ENCODE measurements around the gene STK39.

STK39 gene

DNA sequence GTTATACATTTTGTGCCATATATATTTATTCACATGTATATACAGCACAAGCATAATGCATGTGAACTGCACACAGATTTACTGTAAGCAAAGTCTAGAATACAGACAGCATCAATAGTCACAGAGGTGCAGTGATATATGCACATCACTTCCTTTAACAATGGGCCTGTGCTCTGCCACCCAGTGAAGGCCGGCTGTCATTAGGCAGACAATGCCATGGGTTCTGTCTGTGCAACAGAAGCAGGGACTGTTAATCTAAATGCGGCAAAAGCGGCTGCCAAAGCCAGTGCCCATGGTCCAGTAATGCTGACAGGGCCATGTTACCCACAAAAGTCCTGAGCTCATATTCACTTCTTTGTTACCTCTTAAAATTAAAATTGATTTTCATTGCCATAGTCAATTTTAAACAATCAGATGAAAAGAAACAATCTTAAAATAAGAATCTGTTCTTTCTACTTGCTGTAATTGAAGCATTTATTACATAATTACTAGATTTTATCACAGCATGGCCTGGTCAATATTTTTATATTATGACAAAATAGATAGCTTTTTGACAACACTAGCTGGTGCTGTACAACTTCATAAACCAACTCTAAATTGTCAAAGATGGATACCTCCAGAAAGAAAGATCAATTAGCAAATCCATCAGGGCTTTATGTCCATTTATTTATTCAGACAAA is 232.0 kb downstream of the STK39 start:
- Histone ChIP-seq H3K4me3 (ENCODE audit: low read depth in 1 of 2, low read length in 1 of 2) (no peak overlapping the region), H3K36me3 (no peaks in the 10 kb centered on the region), H3K27me3 (no peaks in the 10 kb centered on the region), H3K9me3 (no peaks in the 10 kb centered on the region), H3K27ac (no peak overlapping the region), H3K4me1 (ENCODE audit: control insufficient read depth in 1 of 2, insufficient read depth in 1 of 2, low read depth in 1 of 2, low read length in 1 of 2) (peaks cover 0 to 8% of the 10 kb centered on the region in 2 experiments)
- no peak for TF ChIP-seq CTCF (IDR thresholded peaks at IDR 0.05)

GRCh38 chr2:168009900-168010299 is 237.5 kb downstream of the STK39 start:
- Histone ChIP-seq H3K27me3 (no peaks in the 10 kb centered on the region), H3K4me3 (ENCODE audit: low read depth in 1 of 2, low read length in 1 of 2) (no peak overlapping the region), H3K27ac (no peak overlapping the region), H3K4me1 (ENCODE audit: control insufficient read depth in 1 of 2, insufficient read depth in 1 of 2, low read depth in 1 of 2, low read length in 1 of 2) (no peaks in the 10 kb centered on the region), H3K36me3 (no peaks in the 10 kb centered on the region), H3K9me3 (no peaks in the 10 kb centered on the region)
- no peak for TF ChIP-seq CTCF (IDR thresholded peaks at IDR 0.05)

DNA sequence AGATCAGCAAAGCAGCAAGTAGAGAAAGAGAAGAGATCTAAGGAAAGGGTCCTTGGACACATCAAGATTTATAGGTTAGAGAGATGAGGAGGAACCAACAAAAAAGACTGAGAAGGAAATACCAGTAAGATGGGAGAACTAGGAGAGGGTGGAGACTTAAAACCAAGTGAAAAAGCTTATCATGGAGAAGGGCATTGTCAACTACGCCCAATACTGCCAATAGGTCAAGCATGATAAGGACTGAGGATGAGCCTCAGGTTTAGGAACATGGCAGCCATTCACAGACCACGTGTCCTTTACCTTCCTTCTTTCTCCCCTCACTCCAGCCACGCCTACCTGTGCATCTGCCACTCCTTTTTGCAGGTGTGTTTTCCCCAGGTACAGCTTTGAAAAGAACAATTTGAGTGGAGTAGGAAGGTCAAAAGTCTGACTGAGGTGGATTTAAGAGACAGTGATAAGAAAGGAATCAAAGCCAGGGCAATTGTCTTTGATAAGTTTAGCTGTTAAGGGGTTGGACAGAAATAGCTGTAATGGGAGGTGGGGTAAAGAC is 238.7 kb downstream of the STK39 start:
- Histone ChIP-seq H3K27ac (no peak overlapping the region), H3K27me3 (no peaks in the 10 kb centered on the region), H3K4me1 (ENCODE audit: control insufficient read depth in 1 of 2, insufficient read depth in 1 of 2, low read depth in 1 of 2, low read length in 1 of 2) (no peaks in the 10 kb centered on the region), H3K36me3 (no peaks in the 10 kb centered on the region), H3K9me3 (no peaks in the 10 kb centered on the region), H3K4me3 (ENCODE audit: low read depth in 1 of 2, low read length in 1 of 2) (no peak overlapping the region)
- TF ChIP-seq CTCF (IDR thresholded peaks at IDR 0.05): no peak

- H3K9me3 ChIP-seq: no peaks in the 10 kb centered on the region
- H3K36me3 ChIP-seq: no peaks in the 10 kb centered on the region
- H3K27ac ChIP-seq: no peak overlapping the region
- H3K4me3 ChIP-seq (ENCODE audit: low read depth in 1 of 2, low read length in 1 of 2): no peak overlapping the region
- no peaks in the 10 kb centered on the region for H3K27me3 ChIP-seq
- H3K4me1 ChIP-seq (ENCODE audit: control insufficient read depth in 1 of 2, insufficient read depth in 1 of 2, low read depth in 1 of 2, low read length in 1 of 2): no peaks in the 10 kb centered on the region
- TF ChIP-seq CTCF (IDR thresholded peaks at IDR 0.05): no peak
These were observed 240.9 kb downstream of the STK39 start for GRCh38 chr2:168006498-168006897.

DNA sequence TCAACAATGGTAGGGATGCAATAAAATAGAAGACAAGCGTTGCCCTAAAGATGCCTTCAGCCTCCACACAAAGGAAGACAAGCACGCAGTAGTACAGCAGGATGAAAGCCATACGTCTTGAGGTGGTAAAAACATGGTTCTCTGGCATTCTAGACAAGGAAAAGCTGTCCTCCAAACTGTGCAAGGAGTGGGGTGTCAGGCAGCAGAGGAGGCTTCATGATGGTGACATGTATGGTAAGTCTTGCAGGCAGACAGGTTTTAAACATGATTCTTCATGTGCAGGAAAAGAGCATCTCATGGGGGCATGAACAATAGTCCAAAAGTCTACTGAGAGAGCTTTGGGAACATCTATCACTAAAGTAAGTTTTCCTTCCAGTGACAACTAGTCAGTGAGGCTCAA is 241.8 kb downstream of the STK39 start:
- H3K4me1 ChIP-seq (ENCODE audit: control insufficient read depth in 1 of 2, insufficient read depth in 1 of 2, low read depth in 1 of 2, low read length in 1 of 2): no peaks in the 10 kb centered on the region
- H3K27ac ChIP-seq: no peak overlapping the region
- no peaks in the 10 kb centered on the region for H3K9me3 ChIP-seq
- TF ChIP-seq CTCF (IDR thresholded peaks at IDR 0.05): no peak
- H3K4me3 ChIP-seq (ENCODE audit: low read depth in 1 of 2, low read length in 1 of 2): no peak overlapping the region
- no peaks in the 10 kb centered on the region for H3K36me3 ChIP-seq
- no peaks in the 10 kb centered on the region for H3K27me3 ChIP-seq

Measured in neutrophil (primary cell).